Measurements from ENCODE around the gene PAPPA. TPM values are rescaled to one million over a fixed set of nuclear protein-coding genes. Genes with fewer than 3 reads are reported as not detected.

PAPPA gene
- total and polyA plus RNA-seq, 9 of the 15 experiments (the other 6 are each of a cell fraction or from before 2014, with no cell fraction given) = 0.06 to 0.18 (median 0.11) TPM

GRCh38 chr9:116420993-116421538 is 267.5 kb downstream of the PAPPA start:
- Histone ChIP-seq H3K9me3 (replicated peaks; ENCODE audit: control insufficient read depth, insufficient read depth, low read depth, low read length) (no peaks in the 10 kb centered on the region), H3K27me3 (ENCODE audit: control insufficient read depth in 2 of 2, insufficient read depth in 2 of 2, low read length in 2 of 2) (no peaks in the 10 kb centered on the region), H3K9ac (ENCODE audit: insufficient read depth in 1 of 2, low read depth in 2 of 2, low read length in 2 of 2) (no peak overlapping the region), H3K4me2 (ENCODE audit: insufficient read depth, low read length) (no peak overlapping the region; the same call in 1 of the 2 replicates), H3K79me2 (ENCODE audit: control insufficient read depth, insufficient read depth, low read length) (no peaks in the 10 kb centered on the region), H3K36me3 (ENCODE audit: control insufficient read depth, insufficient read depth, low read length) (no peaks in the 10 kb centered on the region), H4K20me1 (replicated peaks; ENCODE audit: control insufficient read depth, insufficient read depth, low read length) (no peaks in the 10 kb centered on the region), H3K9me1 (ENCODE audit: control insufficient read depth, insufficient read depth, low read length) (no peaks in the 10 kb centered on the region), H3K27ac (ENCODE audit: extremely low read depth, low read depth, low read length) (peak overlapping the region; percentile 16; the same call in 1 of the 3 replicates), H3K4me1 (replicated peaks in 1 of 2; ENCODE audit: control insufficient read depth in 2 of 2, insufficient read depth in 2 of 2, low read length in 2 of 2) (peaks cover 13 to 63% of the 10 kb centered on the region in 2 experiments), H2AFZ (ENCODE audit: low read depth, low read length) (no peak overlapping the region), H3K4me3 (no peak overlapping the region)
- 0% methylated on average over 1 of the region's 1 CpG for WGBS (ENCODE audit: insufficient coverage, low coverage, missing lambda C conversion rate)
- no TSS peak for BruUV-seq (replicated peaks)
- intact Hi-C loops (cut with micrococcal nuclease) = loop anchor here (5.0 kb wide), 1 partner anchor 71 kb away; no protein-coding TSS in a partner anchor
- in situ Hi-C loops (cut with MboI) = no loop called here
- FAIRE-seq = peak; percentile 74
- peak; percentile 11 for ATAC-seq
- ChIA-PET POLR2A (interaction anchor here (0.5 to 1.9 kb wide), 4 partner anchors 9 to 291 kb away, joined by 3 to 8 read pairs (median 5); no protein-coding TSS in a partner anchor), CTCF (ENCODE audit: low intra/inter-chr PET ratio) (interaction anchor here (0.5 kb wide), 1 partner anchor 38 kb away, joined by 3 read pairs; no protein-coding TSS in a partner anchor)
- DNase-seq (ENCODE audit: extremely low read depth in 1 of 4, low spot score in 3 of 4) = peak in 2 of 4 experiments; percentile 40 to 67
- no peak for TF ChIP-seq FOXK1 (CRISPR knock-in tag; IDR thresholded peaks at IDR 0.05; ENCODE audit: borderline replicate concordance)
- TF ChIP-seq TAL1 (IDR thresholded peaks at IDR 0.05) = peak; percentile 54; the same call in 1 of the 2 replicates
- TF ChIP-seq FOXM1 (IDR thresholded peaks at IDR 0.05; ENCODE audit: low read depth) = no peak
- TF ChIP-seq FOXM1 (CRISPR knock-in tag; IDR thresholded peaks at IDR 0.05; ENCODE audit: low read depth) = no peak
- TF ChIP-seq ATF1 (CRISPR knock-in tag; IDR thresholded peaks at IDR 0.05) = no peak
- 0 out of 2 replicates have a peak, but pooled peaks have one; percentile 14 for TF ChIP-seq ATF1 (tag; IDR thresholded peaks at IDR 0.05)
- peak; percentile 45; the same call in 1 of the 2 replicates for TF ChIP-seq TEAD2 (tag; IDR thresholded peaks at IDR 0.05)
- no peak for TF ChIP-seq ZNF347 (CRISPR knock-in tag; IDR thresholded peaks at IDR 0.05; ENCODE audit: low read depth)
- TF ChIP-seq CTBP1 (IDR thresholded peaks at IDR 0.05; ENCODE audit: borderline replicate concordance) = peak; percentile 33; the same call in 1 of the 2 replicates
- peak; percentile 5; the same call in 1 of the 2 replicates for TF ChIP-seq ARID3B (CRISPR knock-in tag; IDR thresholded peaks at IDR 0.05; ENCODE audit: borderline replicate concordance)
- peak; percentile 86 for TF ChIP-seq EHMT2 (IDR thresholded peaks at IDR 0.05)
- TF ChIP-seq ESRRA (IDR thresholded peaks at IDR 0.05; ENCODE audit: borderline replicate concordance, low read depth) = no peak
- no peak for TF ChIP-seq POLR2A (conservative IDR thresholded peaks at IDR 0.05)
- 0 out of 4 replicates have a peak, but pooled peaks of 1 of the 2 experiments have one; percentile 28 for TF ChIP-seq ZNF639 (CRISPR knock-in tag; conservative IDR thresholded peaks at IDR 0.05 in 1 of 2, IDR thresholded peaks at IDR 0.05 in 1 of 2)
- TF ChIP-seq CTCFL (IDR thresholded peaks at IDR 0.05; ENCODE audit: borderline replicate concordance, insufficient read depth, low read depth, low read length, poor library complexity, severe bottlenecking) = no peak
